Measurements from ENCODE around the gene COCH.

DNA sequence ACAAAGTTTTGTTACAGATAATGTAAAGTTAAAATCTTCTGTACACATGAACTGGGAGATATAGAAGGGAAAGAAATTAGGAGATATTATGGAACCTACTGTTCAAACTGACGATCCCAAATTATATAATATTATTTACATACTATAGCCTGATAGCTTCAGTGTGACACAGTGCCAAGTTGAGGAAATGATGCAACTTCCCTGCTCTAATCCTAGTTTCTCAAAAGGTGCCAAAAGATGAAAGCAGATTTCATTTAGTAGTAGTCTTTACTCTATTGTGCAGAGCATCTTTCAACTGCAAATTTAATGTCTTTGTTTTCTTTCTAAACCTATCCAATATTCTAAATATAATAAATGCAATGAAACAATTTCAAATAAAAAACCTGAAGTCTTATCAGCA, 46.9 kb downstream of the COCH start:
- TF ChIP-seq EGR1 (IDR thresholded peaks at IDR 0.05) (no peak), TAF1 (IDR thresholded peaks at IDR 0.05; ENCODE audit: low read depth) (no peak), ZBTB7A (IDR thresholded peaks at IDR 0.05; ENCODE audit: low read depth) (no peak), EP300 (IDR thresholded peaks at IDR 0.05; ENCODE audit: borderline replicate concordance) (no peak), CEBPB (IDR thresholded peaks at IDR 0.05) (no peak), TCF12 (IDR thresholded peaks at IDR 0.05; ENCODE audit: low read depth) (no peak), YY1 (IDR thresholded peaks at IDR 0.05; ENCODE audit: low read depth) (no peak)
- TF ChIP-seq, protein P1, sequence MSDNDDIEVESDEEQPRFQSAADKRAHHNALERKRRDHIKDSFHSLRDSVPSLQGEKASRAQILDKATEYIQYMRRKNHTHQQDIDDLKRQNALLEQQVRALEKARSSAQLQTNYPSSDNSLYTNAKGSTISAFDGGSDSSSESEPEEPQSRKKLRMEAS (IDR thresholded peaks at IDR 0.05): no peak
- TF ChIP-seq, protein P2, sequence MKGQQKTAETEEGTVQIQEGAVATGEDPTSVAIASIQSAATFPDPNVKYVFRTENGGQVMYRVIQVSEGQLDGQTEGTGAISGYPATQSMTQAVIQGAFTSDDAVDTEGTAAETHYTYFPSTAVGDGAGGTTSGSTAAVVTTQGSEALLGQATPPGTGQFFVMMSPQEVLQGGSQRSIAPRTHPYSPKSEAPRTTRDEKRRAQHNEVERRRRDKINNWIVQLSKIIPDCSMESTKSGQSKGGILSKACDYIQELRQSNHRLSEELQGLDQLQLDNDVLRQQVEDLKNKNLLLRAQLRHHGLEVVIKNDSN (IDR thresholded peaks at IDR 0.05): no peak
- TF ChIP-seq, protein P3, sequence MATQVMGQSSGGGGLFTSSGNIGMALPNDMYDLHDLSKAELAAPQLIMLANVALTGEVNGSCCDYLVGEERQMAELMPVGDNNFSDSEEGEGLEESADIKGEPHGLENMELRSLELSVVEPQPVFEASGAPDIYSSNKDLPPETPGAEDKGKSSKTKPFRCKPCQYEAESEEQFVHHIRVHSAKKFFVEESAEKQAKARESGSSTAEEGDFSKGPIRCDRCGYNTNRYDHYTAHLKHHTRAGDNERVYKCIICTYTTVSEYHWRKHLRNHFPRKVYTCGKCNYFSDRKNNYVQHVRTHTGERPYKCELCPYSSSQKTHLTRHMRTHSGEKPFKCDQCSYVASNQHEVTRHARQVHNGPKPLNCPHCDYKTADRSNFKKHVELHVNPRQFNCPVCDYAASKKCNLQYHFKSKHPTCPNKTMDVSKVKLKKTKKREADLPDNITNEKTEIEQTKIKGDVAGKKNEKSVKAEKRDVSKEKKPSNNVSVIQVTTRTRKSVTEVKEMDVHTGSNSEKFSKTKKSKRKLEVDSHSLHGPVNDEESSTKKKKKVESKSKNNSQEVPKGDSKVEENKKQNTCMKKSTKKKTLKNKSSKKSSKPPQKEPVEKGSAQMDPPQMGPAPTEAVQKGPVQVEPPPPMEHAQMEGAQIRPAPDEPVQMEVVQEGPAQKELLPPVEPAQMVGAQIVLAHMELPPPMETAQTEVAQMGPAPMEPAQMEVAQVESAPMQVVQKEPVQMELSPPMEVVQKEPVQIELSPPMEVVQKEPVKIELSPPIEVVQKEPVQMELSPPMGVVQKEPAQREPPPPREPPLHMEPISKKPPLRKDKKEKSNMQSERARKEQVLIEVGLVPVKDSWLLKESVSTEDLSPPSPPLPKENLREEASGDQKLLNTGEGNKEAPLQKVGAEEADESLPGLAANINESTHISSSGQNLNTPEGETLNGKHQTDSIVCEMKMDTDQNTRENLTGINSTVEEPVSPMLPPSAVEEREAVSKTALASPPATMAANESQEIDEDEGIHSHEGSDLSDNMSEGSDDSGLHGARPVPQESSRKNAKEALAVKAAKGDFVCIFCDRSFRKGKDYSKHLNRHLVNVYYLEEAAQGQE (IDR thresholded peaks at IDR 0.05; ENCODE audit: low read depth): no peak
